Measurements from ENCODE around the gene CD81. TPM values are rescaled to one million over a fixed set of nuclear protein-coding genes. Genes with fewer than 3 reads are reported as not detected.

The CD81 gene
- total and polyA plus RNA-seq, 9 of the 15 experiments (the other 6 are each of a cell fraction or from before 2014, with no cell fraction given): 2.4 to 189 (median 61.7) TPM

GRCh38 chr11:2422461-2423156 is 45.5 kb downstream of the CD81 start (continued):
- TF ChIP-seq CHD2 (IDR thresholded peaks at IDR 0.05; ENCODE audit: low read depth, low read length) (no peak), ZNF143 (CRISPR knock-in tag; IDR thresholded peaks at IDR 0.05) (no peak), MYBL2 (IDR thresholded peaks at IDR 0.05; ENCODE audit: low read depth) (no peak), MYBL2 (CRISPR knock-in tag; IDR thresholded peaks at IDR 0.05; ENCODE audit: borderline replicate concordance) (no peak), SPI1 (IDR thresholded peaks at IDR 0.05; ENCODE audit: borderline replicate concordance, low read depth, low read length) (no peak), ZNF668 (CRISPR knock-in tag; IDR thresholded peaks at IDR 0.05) (no peak), ZNF57 (CRISPR knock-in tag; IDR thresholded peaks at IDR 0.05) (no peak), HLTF (IDR thresholded peaks at IDR 0.05) (no peak), MTF1 (CRISPR knock-in tag; IDR thresholded peaks at IDR 0.05; ENCODE audit: borderline replicate concordance) (no peak), E2F6 (IDR thresholded peaks at IDR 0.05; ENCODE audit: borderline replicate concordance in 1 of 2, extremely low read depth in 1 of 2, insufficient read depth in 1 of 2, insufficient read length in 1 of 2, low read depth in 1 of 2, low read length in 1 of 2, poor library complexity in 1 of 2, severe bottlenecking in 1 of 2) (no peak), SAP30 (IDR thresholded peaks at IDR 0.05; ENCODE audit: borderline replicate concordance, insufficient read depth, low read depth, low read length, poor library complexity, severe bottlenecking) (no peak), ZNF212 (CRISPR knock-in tag; IDR thresholded peaks at IDR 0.05) (no peak)
